Uterus (tissue), 2 donors: ENCODE measurements around the gene PCSK2.

Source experiments
- POLR2A ChIP-seq, 2 donors: fragments of 450-650 bp; IDR thresholded peaks; one replicate each; pipeline ENCODE4 v1.6.1; 2016; ENCODE audit warnings: antibody characterized with exemption in 2 of 2, mild to moderate bottlenecking in 1 of 2, moderate library complexity in 1 of 2
- TF ChIP-seq, protein P1 (sequence below), 4 experiments: fragments of 200-600 bp in 2 of 4; fragments of 450-650 bp in 2 of 4; sonication (generic) in 2 of 4; IDR thresholded peaks; one replicate each; pipeline ENCODE4 v1.5.1; 2016 to 2019; ENCODE audit warnings: antibody characterized with exemption in 4 of 4, mild to moderate bottlenecking in 2 of 4, moderate library complexity in 1 of 4

DNA sequence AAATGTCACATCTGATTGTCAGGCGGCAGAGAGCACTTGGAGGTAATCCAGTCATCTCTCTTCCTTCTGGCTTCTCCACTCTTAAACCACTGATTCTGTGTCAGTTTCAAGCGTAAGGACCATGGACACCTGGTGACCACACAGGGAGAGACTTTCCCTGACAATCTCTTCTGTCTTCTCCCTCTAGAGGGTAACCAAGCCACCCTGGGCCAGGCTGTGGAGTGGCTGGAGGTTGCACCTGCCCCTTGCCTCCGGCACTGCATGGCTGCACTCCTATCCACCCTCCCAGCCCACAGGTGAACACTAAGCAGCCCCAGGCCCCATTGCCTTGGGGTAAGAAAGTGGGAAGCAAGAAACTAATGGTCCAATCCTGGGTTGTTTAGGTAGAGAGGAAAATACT is 225.6 kb downstream of the PCSK2 start:
- TF ChIP-seq, protein P1, sequence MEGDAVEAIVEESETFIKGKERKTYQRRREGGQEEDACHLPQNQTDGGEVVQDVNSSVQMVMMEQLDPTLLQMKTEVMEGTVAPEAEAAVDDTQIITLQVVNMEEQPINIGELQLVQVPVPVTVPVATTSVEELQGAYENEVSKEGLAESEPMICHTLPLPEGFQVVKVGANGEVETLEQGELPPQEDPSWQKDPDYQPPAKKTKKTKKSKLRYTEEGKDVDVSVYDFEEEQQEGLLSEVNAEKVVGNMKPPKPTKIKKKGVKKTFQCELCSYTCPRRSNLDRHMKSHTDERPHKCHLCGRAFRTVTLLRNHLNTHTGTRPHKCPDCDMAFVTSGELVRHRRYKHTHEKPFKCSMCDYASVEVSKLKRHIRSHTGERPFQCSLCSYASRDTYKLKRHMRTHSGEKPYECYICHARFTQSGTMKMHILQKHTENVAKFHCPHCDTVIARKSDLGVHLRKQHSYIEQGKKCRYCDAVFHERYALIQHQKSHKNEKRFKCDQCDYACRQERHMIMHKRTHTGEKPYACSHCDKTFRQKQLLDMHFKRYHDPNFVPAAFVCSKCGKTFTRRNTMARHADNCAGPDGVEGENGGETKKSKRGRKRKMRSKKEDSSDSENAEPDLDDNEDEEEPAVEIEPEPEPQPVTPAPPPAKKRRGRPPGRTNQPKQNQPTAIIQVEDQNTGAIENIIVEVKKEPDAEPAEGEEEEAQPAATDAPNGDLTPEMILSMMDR (IDR thresholded peaks at IDR 0.05): no peak
- no peak for TF ChIP-seq POLR2A (IDR thresholded peaks at IDR 0.05)
